ENCODE measurements around the gene CDC42BPA.
"Not testable (repeated sequence)": the region's sequence is repeated elsewhere in the genome, so short reads cannot be mapped to it uniquely, and the experiment has no call there.

The CDC42BPA gene

DNA sequence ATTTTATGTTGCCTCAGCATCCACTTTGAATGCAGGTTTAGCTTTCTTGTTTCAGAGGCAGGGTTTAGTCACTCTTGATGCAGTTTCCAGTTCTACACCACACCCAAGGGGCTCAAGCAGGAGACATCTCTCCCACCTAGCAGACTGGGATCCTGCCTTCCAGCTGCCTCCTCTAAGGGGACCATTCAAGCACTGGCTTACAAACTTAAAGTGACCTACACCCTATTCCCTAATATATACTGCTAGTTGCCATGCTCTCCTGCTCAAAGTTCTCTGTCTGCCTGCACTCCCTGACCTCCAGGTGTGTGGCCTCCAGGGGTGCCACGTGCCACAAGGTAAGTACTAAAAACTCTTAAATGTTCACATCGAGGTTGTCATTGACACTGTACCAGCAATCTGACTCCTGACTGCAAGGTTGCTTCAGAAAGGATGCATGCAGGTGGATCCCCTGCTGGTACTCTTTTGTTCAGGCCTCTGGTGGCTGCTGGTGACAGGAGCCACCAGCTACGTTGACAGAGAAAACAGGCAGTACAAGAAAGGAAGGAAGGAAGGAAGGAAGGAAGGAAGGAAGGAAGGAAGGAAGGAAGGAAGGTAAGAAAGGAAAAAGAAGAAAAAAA is 192.3 kb downstream of the CDC42BPA start:
- DNase-seq = no peak

GRCh38 chr1:227124473-227124872 is 193.8 kb downstream of the CDC42BPA start:
- DNase-seq = no peak

DNA sequence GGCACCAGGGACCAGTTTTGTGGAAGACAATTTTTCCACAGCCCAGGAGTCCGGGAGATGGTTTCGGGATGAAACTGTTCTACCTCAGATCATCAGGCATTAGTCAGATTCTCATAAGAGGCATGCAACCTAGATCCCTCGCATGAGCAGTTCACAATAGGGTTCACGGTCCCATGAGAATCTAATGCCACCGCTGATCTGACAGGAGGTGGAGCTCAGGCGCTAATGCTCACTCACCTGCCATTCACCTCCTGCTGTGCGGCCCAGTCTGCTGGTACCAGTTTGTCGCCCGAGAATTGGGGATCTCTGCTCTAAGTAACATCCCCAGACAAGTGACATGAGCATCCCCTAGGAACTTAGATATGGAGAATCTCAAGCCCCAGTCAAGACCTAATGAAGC is 197.5 kb downstream of the CDC42BPA start:
- no peak for DNase-seq

DNA sequence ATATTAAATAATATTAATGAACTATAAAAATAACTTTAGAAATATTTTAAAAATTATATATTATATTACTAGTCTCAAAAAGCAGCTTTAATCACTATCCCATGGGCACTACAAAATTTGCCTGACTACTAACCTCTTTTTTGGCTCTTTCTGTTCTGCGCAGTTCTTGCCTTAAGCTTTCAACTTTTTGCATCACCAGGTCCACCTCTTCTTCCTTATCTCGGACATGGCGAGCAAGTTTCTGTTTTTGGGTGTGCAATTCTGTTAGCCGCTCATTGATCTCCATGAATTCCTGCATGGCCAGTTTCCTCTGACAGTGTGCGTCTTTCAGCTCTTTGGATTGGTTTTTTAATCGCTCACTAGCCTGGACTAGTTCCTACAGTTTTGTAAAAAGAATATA is 205.8 kb downstream of the CDC42BPA start:
- DNase-seq = no peak

DNA sequence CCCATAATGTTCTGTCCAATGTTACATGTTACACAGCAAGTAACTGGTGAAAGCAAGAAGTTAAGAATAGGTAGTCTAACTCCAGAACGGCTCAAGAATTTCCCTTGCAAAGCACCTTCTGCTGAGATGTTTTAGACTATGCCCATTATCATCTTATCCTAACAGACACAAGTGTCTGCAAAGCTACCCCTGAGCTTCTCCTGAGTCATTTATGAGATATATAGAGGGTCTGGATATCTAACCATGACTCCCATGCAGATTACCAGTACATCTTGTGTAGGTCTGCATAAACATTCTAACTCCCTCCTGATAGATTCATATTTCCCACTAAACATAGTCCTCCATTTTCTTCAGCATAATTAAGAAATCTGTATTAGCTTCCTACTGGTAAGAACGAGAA is 206.5 kb downstream of the CDC42BPA start:
- no peak for DNase-seq

DNA sequence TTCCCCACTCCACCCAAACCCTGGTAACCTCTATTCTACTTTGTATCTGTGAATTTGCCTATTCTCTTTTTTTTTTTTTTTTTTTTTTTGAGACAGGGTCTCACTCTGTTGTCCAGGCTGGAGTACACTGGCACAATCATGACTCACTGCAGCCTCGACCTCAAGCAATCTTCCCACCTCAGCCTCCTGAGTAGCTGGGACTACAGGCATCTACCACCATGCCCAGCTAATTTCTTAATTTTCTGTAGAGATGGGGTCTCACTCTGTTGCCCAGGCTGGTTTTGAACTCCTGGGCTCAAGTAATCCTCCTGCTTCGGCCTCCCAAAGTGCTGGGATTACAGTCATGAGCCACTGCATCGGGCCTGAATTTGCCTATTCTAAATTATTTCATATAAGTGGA is 213.0 kb downstream of the CDC42BPA start:
- not testable (repeated sequence) for DNase-seq

GRCh38 chr1:227102056-227102455 is 216.2 kb downstream of the CDC42BPA start:
- DNase-seq = no peak

DNA sequence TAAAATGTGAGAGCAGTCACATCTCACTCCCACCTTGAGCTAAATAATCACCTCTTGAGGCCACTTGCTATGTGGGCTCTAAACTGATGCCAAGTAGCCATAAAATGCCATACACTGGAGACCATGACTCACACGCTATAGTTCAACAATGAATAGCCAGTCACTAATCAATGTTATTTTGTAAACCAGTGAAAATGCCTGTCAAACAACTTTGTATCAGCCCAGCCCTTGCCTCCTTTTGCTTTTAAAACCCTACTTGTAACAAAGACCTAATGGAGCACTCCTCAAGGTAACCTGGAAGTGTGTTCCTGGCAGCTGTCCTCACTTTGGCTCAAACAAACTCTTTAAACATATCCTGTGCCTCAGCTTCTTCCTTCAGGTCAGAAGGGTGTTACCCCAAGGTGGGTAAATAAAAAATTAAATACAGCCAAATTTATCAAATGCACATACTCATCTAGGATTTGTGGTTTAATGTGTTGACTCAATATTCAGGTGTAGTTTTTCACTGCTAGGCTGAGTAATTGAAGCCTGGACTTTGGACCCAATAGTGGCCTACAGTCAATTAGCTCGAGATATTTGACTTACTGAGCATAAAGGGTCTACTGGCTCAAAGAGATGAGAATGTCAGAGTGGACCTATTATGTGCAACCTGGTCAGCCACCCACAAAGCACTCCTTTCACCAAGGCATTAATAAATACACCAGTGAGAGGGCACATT is 223.9 kb downstream of the CDC42BPA start:
- DNase-seq = no peak

GRCh38 chr1:227093309-227093708 is 225.0 kb downstream of the CDC42BPA start:
- DNase-seq = no peak

DNA sequence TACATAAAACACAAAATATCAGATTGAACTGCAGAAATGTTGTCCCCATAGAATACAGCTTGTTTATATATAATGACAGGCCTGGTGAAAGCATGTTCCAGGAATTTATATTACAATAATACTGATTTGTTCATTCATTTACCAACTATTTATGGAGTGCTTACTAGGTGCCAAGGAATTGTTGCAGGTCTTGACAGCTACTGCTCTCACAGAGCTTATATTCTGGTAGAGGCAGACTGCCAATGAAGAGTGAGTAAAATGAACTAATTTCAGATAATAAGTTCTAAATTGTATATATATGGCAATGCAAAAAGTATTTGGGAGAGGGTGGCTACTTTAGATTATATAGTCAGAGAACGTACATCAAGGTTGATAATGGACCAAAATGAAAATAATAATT is 226.2 kb downstream of the CDC42BPA start:
- no peak for DNase-seq

DNA sequence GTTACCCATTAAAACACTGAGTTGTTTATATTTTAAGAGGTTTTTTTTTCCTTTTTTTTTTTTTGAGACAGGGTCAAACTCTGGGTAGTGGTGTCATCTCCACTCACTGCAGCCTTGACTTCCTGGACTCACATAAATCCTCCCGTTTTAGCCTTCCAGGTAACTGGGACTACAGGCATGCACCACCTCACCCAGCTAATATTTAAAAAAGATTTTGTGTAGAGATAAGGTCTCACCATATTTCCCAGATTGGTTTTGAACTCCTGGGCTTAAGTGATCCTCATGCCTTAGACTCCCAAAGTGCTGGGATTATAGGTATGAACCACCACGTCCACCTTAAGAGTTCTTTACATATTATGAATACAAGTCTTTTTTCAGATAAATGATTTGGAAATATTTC is 231.7 kb downstream of the CDC42BPA start:
- no peak for DNase-seq

DNA sequence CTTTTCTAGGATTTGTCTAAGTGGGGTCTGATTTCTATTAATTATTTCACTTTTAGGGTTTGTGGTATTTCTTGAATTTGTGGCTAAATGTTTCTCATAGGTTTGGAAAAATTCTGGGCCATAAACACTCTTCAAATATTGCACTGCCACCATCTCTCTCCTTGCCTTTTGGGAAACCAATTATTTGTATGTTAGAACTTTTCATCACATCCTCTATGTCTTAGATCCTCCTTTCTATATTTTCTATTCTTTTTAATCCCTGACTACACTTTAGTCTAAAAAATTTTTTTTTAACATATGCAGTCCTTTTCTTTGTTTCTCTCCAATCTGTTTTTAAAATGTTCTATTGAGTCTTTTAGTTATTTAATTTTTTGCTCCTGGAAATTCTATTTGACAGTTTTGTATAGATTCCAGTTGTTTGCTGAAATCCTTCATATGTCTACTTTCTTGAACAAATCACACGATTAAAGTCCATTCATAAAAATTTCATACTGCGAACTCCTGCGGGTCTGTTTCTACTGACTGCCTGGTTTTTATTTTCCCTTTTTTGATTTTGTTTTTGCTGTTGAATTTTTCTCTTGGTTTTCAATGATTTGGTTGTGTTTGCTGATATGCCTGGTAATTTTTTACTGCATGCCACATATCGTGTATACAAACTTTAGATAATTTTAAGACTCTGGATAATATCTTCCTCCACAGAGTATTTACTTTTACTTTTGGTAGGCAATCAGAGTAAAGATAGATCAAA is 235.1 kb downstream of the CDC42BPA start:
- DNase-seq = no peak

DNA sequence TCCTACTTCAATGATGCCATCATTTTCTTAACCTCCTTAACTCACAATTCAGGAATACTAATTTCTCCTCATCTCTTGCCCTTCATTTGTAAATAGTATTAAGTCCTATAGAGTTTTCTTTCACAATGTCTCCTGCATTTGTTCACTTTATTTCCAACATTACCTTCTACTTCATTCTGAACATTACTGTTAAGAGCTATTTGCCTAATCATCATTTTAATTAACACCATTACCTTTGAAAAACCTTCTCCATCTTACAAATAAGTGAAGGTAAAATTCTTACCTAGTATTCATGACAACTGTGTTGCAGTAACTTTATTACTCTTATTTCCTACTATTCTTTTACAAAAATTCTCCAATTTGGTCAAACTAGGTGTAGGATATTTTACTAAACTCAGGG is 240.5 kb downstream of the CDC42BPA start:
- no peak for DNase-seq

DNA sequence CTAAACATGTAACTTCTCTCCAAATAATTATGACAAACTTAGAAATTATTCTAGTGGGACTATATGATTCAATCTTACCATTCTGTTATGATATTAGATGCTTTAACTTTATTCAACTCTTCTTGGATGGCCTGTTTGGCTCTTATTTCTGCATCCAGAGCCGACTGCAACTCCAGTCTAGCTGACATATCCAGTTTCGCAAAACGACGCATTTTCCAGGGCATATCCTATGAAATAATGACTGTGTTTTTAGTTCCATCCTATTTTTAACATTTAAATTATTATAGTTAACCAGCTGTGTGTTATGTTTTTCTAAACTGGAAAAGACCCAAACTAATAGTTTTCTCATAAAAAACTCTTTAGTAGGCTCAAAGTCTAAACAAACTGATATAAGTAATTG is 244.5 kb downstream of the CDC42BPA start:
- no peak for DNase-seq

GRCh38 chr1:227072991-227073390 is 245.3 kb downstream of the CDC42BPA start:
- no peak for DNase-seq

GRCh38 chr1:227071895-227072587 is 246.3 kb downstream of the CDC42BPA start:
- no peak for DNase-seq

DNA sequence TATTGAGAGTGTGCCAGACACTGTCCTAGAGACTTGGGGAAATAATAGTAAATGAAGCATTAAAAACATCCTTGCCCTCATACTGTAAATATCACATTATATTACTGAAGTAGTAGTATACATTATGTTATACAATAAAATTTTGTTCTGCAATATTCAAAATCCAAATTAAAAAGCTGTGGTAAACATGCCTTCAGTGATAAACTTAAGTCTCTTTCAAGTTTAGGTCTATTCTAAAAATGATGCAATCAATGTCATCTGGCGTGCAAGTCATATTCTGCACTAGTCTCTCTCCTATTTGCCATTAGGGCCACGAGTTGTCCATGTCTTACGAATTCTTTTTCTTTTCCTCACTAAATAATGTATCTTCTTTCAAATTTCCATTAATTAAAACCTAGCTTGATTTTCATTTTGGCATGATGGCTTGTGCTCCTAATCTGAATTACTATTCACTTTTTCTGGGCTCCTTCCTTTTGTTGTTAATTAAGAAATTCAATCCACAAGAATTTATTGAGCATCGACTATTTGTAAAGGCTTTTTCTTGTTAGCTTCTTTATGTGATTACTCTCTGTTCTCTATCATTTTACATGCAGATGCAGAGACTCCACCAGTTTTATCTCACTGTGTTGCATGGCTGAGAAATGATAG is 247.5 kb downstream of the CDC42BPA start:
- no peak for DNase-seq

- no peak for DNase-seq
Measured at GRCh38 chr1:227069490-227069889, 248.8 kb downstream of the CDC42BPA start.

GRCh38 chr1:227068883-227069282 is 249.4 kb downstream of the CDC42BPA start:
- no peak for DNase-seq

DNA sequence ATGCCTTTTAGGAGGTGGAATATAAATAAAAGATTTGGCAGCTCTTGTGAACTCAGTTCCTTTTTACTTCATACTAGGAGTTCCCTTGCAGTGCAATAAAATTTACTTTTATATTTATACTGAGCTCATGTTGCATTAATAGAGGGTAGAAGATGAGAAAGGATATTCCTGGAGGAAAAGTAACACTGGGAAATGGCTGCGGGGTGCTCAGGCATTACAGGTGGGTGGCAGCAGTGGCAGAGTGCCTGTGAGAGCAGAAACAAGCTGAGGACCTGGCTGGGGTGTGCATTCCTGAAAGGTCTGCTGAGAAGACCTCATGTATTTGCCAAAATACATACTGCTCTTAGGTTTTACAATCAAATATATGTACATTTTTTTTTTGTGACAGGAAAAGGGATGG is 251.3 kb downstream of the CDC42BPA start:
- DNase-seq = no peak

DNA sequence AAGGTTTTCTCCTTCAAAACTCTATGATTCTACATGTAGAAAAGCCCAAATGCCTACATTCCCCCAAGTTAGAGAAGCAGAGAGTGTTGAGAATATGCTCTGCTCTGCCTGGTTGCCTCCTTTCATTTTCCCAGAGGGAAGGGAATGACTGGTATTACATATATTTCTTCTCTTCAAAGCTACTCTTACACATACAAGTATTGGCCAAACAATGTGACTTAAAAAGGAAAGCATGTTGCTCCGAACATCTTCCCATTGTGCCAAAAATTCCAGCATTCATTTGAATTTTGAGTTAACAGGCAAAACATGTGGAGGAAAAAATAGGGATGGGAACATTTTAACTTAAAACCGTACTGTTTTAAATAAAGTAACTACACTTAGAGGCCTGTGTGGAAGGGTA is 253.0 kb downstream of the CDC42BPA start:
- DNase-seq = no peak

- DNase-seq = no peak
Measured at GRCh38 chr1:227062306-227062705, 256.0 kb downstream of the CDC42BPA start.

DNA sequence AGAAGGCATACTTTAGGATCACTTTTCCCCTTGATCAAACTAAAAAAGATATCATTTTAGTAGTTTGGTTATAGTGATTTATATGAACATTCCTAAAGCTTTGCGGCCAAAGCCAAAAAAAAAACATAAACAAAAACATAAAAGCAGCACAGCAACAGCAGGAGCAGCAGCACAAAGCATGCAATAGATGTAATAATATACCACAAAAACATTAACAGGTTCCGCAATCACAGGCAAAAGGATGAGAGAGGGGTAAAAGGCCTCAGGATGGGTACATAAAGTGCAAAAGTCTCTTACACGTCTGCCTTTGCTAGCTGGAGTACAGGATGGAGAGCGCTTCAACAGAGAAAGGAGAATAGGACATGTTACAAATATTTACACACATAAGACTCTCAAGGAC is 259.2 kb downstream of the CDC42BPA start:
- DNase-seq = no peak

Data from KG1 (cell line).